Measurements from ENCODE around the gene ZBTB21. TPM values are rescaled to one million over a fixed set of nuclear protein-coding genes. Genes with fewer than 3 reads are reported as not detected.
A peak's percentile ranks its signal among the peaks of the same experiment; 100 is the strongest.

Gene ZBTB21
- total and polyA plus RNA-seq, 9 of the 15 experiments (the other 6 are each of a cell fraction or from before 2014, with no cell fraction given) = 2.2 to 15.2 (median 8.7) TPM

DNA sequence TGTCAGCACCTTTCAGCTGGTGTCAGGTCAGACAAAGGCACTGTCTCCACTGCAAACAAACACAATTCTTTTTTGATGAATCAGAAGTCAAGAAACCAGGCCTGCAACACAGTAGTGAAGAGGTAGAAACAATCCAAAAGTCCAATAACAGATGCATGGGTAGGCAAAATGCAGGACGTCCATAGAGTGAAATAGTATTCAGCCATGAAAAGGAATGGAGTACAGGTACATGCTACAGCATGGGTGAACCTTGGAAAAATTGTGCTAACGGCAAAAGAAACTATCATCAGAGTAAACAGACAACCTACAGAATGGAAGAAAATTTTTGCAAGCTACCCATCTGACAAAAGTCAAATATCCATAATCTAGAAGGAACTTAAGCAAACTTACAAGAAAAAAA lies 26.2 kb upstream of the ZBTB21 start:
- no peaks in the 10 kb centered on the region for H3K9me1 ChIP-seq (ENCODE audit: control insufficient read depth, insufficient read depth, low read length)
- ATAC-seq (no peak), FAIRE-seq (peak; percentile 35), DNase-seq (ENCODE audit: extremely low read depth in 1 of 4, low spot score in 3 of 4) (no peak)
- no peak overlapping the region for H3K9ac ChIP-seq (ENCODE audit: insufficient read depth in 1 of 2, low read depth in 2 of 2, low read length in 2 of 2)
- no TSS peak for BruUV-seq (replicated peaks)
- no peaks in the 10 kb centered on the region for H3K79me2 ChIP-seq (ENCODE audit: control insufficient read depth, insufficient read depth, low read length)
- H4K20me1 ChIP-seq (replicated peaks; ENCODE audit: control insufficient read depth, insufficient read depth, low read length) = 0 out of 2 replicates have a peak, but pooled peaks cover 5% of the 10 kb centered on the region
- POLR2A ChIA-PET = no interaction called here
- H3K4me2 ChIP-seq (ENCODE audit: insufficient read depth, low read length) = no peak overlapping the region
- no peak overlapping the region for H3K4me3 ChIP-seq
- peaks cover 39 to 67% of the 10 kb centered on the region in 2 experiments for H3K27me3 ChIP-seq (ENCODE audit: control insufficient read depth in 2 of 2, insufficient read depth in 2 of 2, low read length in 2 of 2)
- no peak overlapping the region for H3K27ac ChIP-seq (ENCODE audit: extremely low read depth, low read depth, low read length)
- no peak for TF ChIP-seq ZBTB7A (IDR thresholded peaks at IDR 0.05; ENCODE audit: borderline replicate concordance, control insufficient read depth, low read depth, low read length)
- TF ChIP-seq ZNF146 (CRISPR knock-in tag; IDR thresholded peaks at IDR 0.05; ENCODE audit: unreplicated experiment) = peak; percentile 62
- no peak for TF ChIP-seq THRB (CRISPR knock-in tag; conservative IDR thresholded peaks at IDR 0.05)
- TF ChIP-seq PCBP2 (IDR thresholded peaks at IDR 0.05; ENCODE audit: low read depth, low read length, poor library complexity, severe bottlenecking) = no peak
- 2% methylated on average over 2 of the region's 2 CpGs for WGBS (ENCODE audit: insufficient coverage, low coverage, missing lambda C conversion rate)
- H3K4me1 ChIP-seq (replicated peaks in 1 of 2; ENCODE audit: control insufficient read depth in 2 of 2, insufficient read depth in 2 of 2, low read length in 2 of 2) = peaks cover 3 to 8% of the 10 kb centered on the region in 2 experiments; a peak in 2 of 5 replicates
- no peak overlapping the region for H2AFZ ChIP-seq (ENCODE audit: low read depth, low read length)
- 0 out of 2 replicates have a peak, but pooled peaks cover 5% of the 10 kb centered on the region for H3K9me3 ChIP-seq (replicated peaks; ENCODE audit: control insufficient read depth, insufficient read depth, low read depth, low read length)
- in situ Hi-C loops (cut with MboI) (no loop called here), intact Hi-C loops (cut with micrococcal nuclease) (no loop called here)
- no peaks in the 10 kb centered on the region for H3K36me3 ChIP-seq (ENCODE audit: control insufficient read depth, insufficient read depth, low read length)
- CTCF ChIA-PET (ENCODE audit: low intra/inter-chr PET ratio) = no interaction called here

DNA sequence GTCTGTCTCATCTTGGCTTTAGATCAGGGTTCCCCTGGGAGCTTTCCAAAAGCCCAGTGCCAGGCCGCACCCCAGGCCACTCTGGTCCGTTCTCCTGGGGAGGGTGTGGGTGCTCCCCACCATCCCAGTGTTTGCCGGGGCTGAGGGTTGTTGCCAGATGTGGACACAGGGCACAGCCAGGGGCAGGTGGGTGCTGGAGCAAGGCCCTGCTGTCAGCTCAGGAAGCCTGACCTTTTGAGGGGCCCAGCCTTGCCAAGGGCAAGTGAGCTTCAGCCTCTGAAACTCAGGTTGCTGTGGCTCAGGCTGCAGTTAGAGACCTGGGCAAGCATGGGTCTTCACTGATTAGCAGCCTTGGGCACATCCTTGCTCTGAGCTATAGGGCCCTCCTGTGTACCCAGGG lies 22.8 kb upstream of the ZBTB21 start:
- no peak overlapping the region for H2AFZ ChIP-seq (ENCODE audit: low read depth, low read length)
- no TSS peak for BruUV-seq (replicated peaks)
- peaks cover 44 to 55% of the 10 kb centered on the region in 2 experiments for H3K27me3 ChIP-seq (ENCODE audit: control insufficient read depth in 2 of 2, insufficient read depth in 2 of 2, low read length in 2 of 2)
- H3K27ac ChIP-seq (ENCODE audit: extremely low read depth, low read depth, low read length) = no peak overlapping the region
- CTCF ChIA-PET (ENCODE audit: low intra/inter-chr PET ratio) = no interaction called here
- H4K20me1 ChIP-seq (replicated peaks; ENCODE audit: control insufficient read depth, insufficient read depth, low read length) = peaks cover 6% of the 10 kb centered on the region; the same call in 1 of the 2 replicates
- H3K36me3 ChIP-seq (ENCODE audit: control insufficient read depth, insufficient read depth, low read length) = no peaks in the 10 kb centered on the region
- 4% methylated on average over 3 of the region's 3 CpGs for WGBS (ENCODE audit: insufficient coverage, low coverage, missing lambda C conversion rate)
- H3K4me3 ChIP-seq = no peak overlapping the region
- H3K9ac ChIP-seq (ENCODE audit: insufficient read depth in 1 of 2, low read depth in 2 of 2, low read length in 2 of 2) = no peak overlapping the region
- no peaks in the 10 kb centered on the region for H3K9me3 ChIP-seq (replicated peaks; ENCODE audit: control insufficient read depth, insufficient read depth, low read depth, low read length)
- intact Hi-C loops (cut with micrococcal nuclease) (no loop called here), in situ Hi-C loops (cut with MboI) (no loop called here)
- no peak overlapping the region for H3K4me2 ChIP-seq (ENCODE audit: insufficient read depth, low read length)
- POLR2A ChIA-PET = no interaction called here
- no peak for FAIRE-seq
- H3K4me1 ChIP-seq (replicated peaks in 1 of 2; ENCODE audit: control insufficient read depth in 2 of 2, insufficient read depth in 2 of 2, low read length in 2 of 2) = peaks cover 3% of the 10 kb centered on the region in 2 experiments; a peak in 1 of 5 replicates
- no peaks in the 10 kb centered on the region for H3K79me2 ChIP-seq (ENCODE audit: control insufficient read depth, insufficient read depth, low read length)
- no peak for DNase-seq (ENCODE audit: extremely low read depth in 1 of 4, low spot score in 3 of 4)
- no peak for ATAC-seq
- no peaks in the 10 kb centered on the region for H3K9me1 ChIP-seq (ENCODE audit: control insufficient read depth, insufficient read depth, low read length)
- no peak for TF ChIP-seq ZNF124 (CRISPR knock-in tag; IDR thresholded peaks at IDR 0.05)
- no peak for TF ChIP-seq HNRNPK (IDR thresholded peaks at IDR 0.05; ENCODE audit: low read depth, low read length, poor library complexity, severe bottlenecking)
- no peak for TF ChIP-seq ZFX (CRISPR knock-in tag; IDR thresholded peaks at IDR 0.05)
- no peak for TF ChIP-seq ZNF41 (CRISPR knock-in tag; conservative IDR thresholded peaks at IDR 0.05)
- TF ChIP-seq ZMIZ1 (IDR thresholded peaks at IDR 0.05; ENCODE audit: low read depth in 2 of 2, low read length in 2 of 2) = no peak

Measured in K562 (cell line).